A549 (cell line): ENCODE data around the gene ADH4. TPM values are rescaled to one million over a fixed set of nuclear protein-coding genes. Genes with fewer than 3 reads are reported as not detected.

Experiments used
- ATAC-seq, 2 experiments: fragments of 200-7000 bp in 1 of 2; fragments of >200 bp in 1 of 2; cut with Nextera tagmentation in 1 of 2; cut with Tn5 transposase in 1 of 2; 3 replicates each; pipeline versions ENCODE4 v1.8.0 to v1.9.1; 2018 to 2020; ENCODE audit warnings: mild to moderate bottlenecking in 1 of 2, moderate library complexity in 1 of 2
- CTCF ChIA-PET: fragments of 300-600 bp; sonication (Branson Sonifier 250); formaldehyde crosslinking; extraction: SDS; loops from one replicate; lab custom pipeline; 2021; ENCODE audit warnings: antibody characterized with exemption, inconsistent platforms; lab: Yijun Ruan, JAX
- POLR2A ChIA-PET: fragments of 350-600 bp; formaldehyde crosslinking; extraction: SDS; loops from one replicate; lab custom pipeline; 2021; ENCODE audit warnings: antibody characterized with exemption, inconsistent platforms; lab: Yijun Ruan, JAX
- DNase-seq, 2 experiments: peaks; one replicate each; pipeline versions ENCODE4 v3.0.0 to v3.0.0-alpha.2; 2011 to 2016; ENCODE audit warnings: low read depth in 1 of 2, low spot score in 1 of 2
- FAIRE-seq: peaks from 2 replicates; lab custom pipeline; 2011; peaks lifted over from hg19 to GRCh38; lab: Jason Lieb, UNC
- H3K27ac ChIP-seq, 2 experiments: fragments of >200 bp; sonication (Bioruptor Twin); formaldehyde crosslinking; 3 replicates each; pipeline ENCODE4 v1.5.1; 2016 to 2017
- H3K4me1 ChIP-seq: fragments of >200 bp; sonication (Bioruptor Twin); formaldehyde crosslinking; 3 replicates; pipeline ENCODE4 v1.6.1; 2016
- H3K4me2 ChIP-seq: fragments of >200 bp; sonication (Bioruptor Twin); formaldehyde crosslinking; 3 replicates; pipeline ENCODE4 v1.6.1; 2016
- H3K4me3 ChIP-seq: fragments of >200 bp; sonication (Bioruptor Twin); formaldehyde crosslinking; 3 replicates; pipeline ENCODE4 v1.5.1; 2016
- H3K9me3 ChIP-seq: fragments of >200 bp; sonication (Bioruptor Twin); formaldehyde crosslinking; 3 replicates; pipeline ENCODE4 v1.6.1; 2016
- CHD4 ChIP-seq: fragments of 200-600 bp; sonication (generic); IDR thresholded peaks from 2 replicates; pipeline ENCODE4 v1.6.1; 2016; ENCODE audit warnings: antibody characterized with exemption, mild to moderate bottlenecking, borderline replicate concordance
- CTCF ChIP-seq: fragments of >200 bp; sonication (Bioruptor Twin); formaldehyde crosslinking; IDR thresholded peaks from 3 replicates; pipeline ENCODE4 v1.5.1; 2016
- EP300 ChIP-seq, 2 experiments: fragments of >200 bp; sonication (Bioruptor Twin); formaldehyde crosslinking; IDR thresholded peaks; 2 replicates in 1 of 2; 3 replicates in 1 of 2; pipeline ENCODE4 v1.6.1; 2016 to 2017
- FOSB ChIP-seq: fragments of 250-450 bp; sonication (Bioruptor Pico); IDR thresholded peaks from 2 replicates; pipeline ENCODE4 v1.5.0; 2020; ENCODE audit warnings: mild to moderate bottlenecking, moderate library complexity
- FOXS1 ChIP-seq: fragments of 250-450 bp; sonication (Bioruptor Pico); IDR thresholded peaks from 2 replicates; pipeline ENCODE4 v1.5.0; 2020; ENCODE audit warnings: mild to moderate bottlenecking, moderate library complexity
- HOXB5 ChIP-seq: fragments of 250-450 bp; sonication (Bioruptor Pico); IDR thresholded peaks from 2 replicates; pipeline ENCODE4 v1.5.0; 2020; ENCODE audit warnings: mild to moderate bottlenecking, moderate library complexity
- JUN ChIP-seq, 2 experiments: fragments of >200 bp; sonication (Bioruptor Twin); formaldehyde crosslinking; IDR thresholded peaks; 2 replicates in 1 of 2; 3 replicates in 1 of 2; pipeline ENCODE4 v1.6.1; 2016 to 2017
- MAZ ChIP-seq: fragments of 150-350 bp; IDR thresholded peaks from 2 replicates; pipeline ENCODE4 v1.6.1; 2014; ENCODE audit warnings: antibody characterized with exemption, low read depth, low read length, borderline replicate concordance
- NR3C1 ChIP-seq: fragments of >200 bp; sonication (Bioruptor Twin); formaldehyde crosslinking; IDR thresholded peaks from 3 replicates; pipeline ENCODE4 v1.6.1; 2017
- PHF8 ChIP-seq: fragments of 200-600 bp; sonication (generic); IDR thresholded peaks from 2 replicates; pipeline ENCODE4 v1.6.1; 2016; ENCODE audit warnings: low read depth, mild to moderate bottlenecking, antibody characterized with exemption, moderate library complexity, borderline replicate concordance
- POLR2A ChIP-seq: IDR thresholded peaks from 2 replicates; pipeline ENCODE4 v1.6.1; 2012; ENCODE audit warnings: mild to moderate bottlenecking, low read length
- POLR2AphosphoS2 ChIP-seq: conservative IDR thresholded peaks from 2 replicates; pipeline ENCODE4 v1.6.1; 2012; ENCODE audit warnings: low read length, improper control_type of control experiment, inconsistent platforms
- RARB ChIP-seq: fragments of 250-450 bp; sonication (Bioruptor Pico); IDR thresholded peaks from 2 replicates; pipeline ENCODE4 v1.8.0; 2021; ENCODE audit warnings: mild to moderate bottlenecking, moderate library complexity
- REST ChIP-seq: fragments of 200-600 bp; sonication (generic); IDR thresholded peaks from 2 replicates; pipeline ENCODE4 v1.6.1; 2016; ENCODE audit warnings: antibody characterized with exemption, mild to moderate bottlenecking, moderate library complexity
- SMC3 ChIP-seq: fragments of >200 bp; sonication (Bioruptor Twin); formaldehyde crosslinking; IDR thresholded peaks from 3 replicates; pipeline ENCODE4 v1.6.1; 2018; ENCODE audit warnings: inconsistent platforms
- ZC3H11A ChIP-seq: fragments of 450-650 bp; IDR thresholded peaks from 2 replicates; pipeline ENCODE4 v1.6.1; 2014; ENCODE audit warnings: antibody characterized with exemption, mild to moderate bottlenecking
- ZSCAN20 ChIP-seq: fragments of 250-450 bp; sonication (Bioruptor Pico); IDR thresholded peaks from 2 replicates; pipeline ENCODE4 v1.8.0; 2022; ENCODE audit warnings: mild to moderate bottlenecking, moderate library complexity
- WGBS: methylation state at CpG from one replicate; pipeline ENCODE4 v1.1.6; 2017; ENCODE audit errors: missing lambda C conversion rate; 5-methylcytosine and 5-hydroxymethylcytosine counted together
- polyA plus RNA-seq, 4 experiments: library from polyadenylated mRNA; depleted of rRNA in 3 of 4; stranded (reverse); fragments of >200 nt; fragmentation: RNase III in 1 of 4; extraction: RNeasy Plus Mini Kit Qiagen cat#74134 plus additional on column Dnase treatment in 1 of 4; gene quantifications; 2 replicates in 3 of 4; 3 replicates in 1 of 4; pipeline ENCODE4 v1.2.3, GENCODE V29; 2011 to 2017
- TF ChIP-seq, protein P1 (sequence below): fragments of 250-450 bp; sonication (Bioruptor Pico); IDR thresholded peaks from 2 replicates; pipeline ENCODE4 v1.5.0; 2021; ENCODE audit warnings: mild to moderate bottlenecking, moderate library complexity, borderline replicate concordance

The ADH4 gene
- polyA plus RNA-seq, 2 of the 4 experiments (the other 2 are of a cell fraction): 0.16 TPM; not detected in 1

GRCh38 chr4:99185581-99185980 is 41.5 kb upstream of the ADH4 start:
- no peak overlapping the region for H3K27ac ChIP-seq
- TF ChIP-seq MAZ (no peak), ZSCAN20 (CRISPR knock-in tag) (no peak), HOXB5 (no peak), POLR2A (no peak), FOXS1 (CRISPR knock-in tag) (no peak), FOSB (CRISPR knock-in tag) (no peak), PHF8 (no peak), ZC3H11A (no peak), SMC3 (no peak)
- TF ChIP-seq, all 56 proteins: peak for 0
- H3K9me3 ChIP-seq: no peaks in the 10 kb centered on the region
- H3K4me2 ChIP-seq: no peak overlapping the region
- CTCF ChIA-PET: no interaction called here
- POLR2A ChIA-PET: no interaction called here
- DNase-seq (no peak), FAIRE-seq (no peak), ATAC-seq (no peak)
- H3K4me1 ChIP-seq: no peaks in the 10 kb centered on the region
- H3K4me3 ChIP-seq: no peak overlapping the region
- WGBS: 4% methylated on average over 2 of the region's 2 CpGs

GRCh38 chr4:99180382-99181070 is 36.4 kb upstream of the ADH4 start:
- WGBS: 40% methylated on average over 2 of the region's 2 CpGs
- no peak overlapping the region for H3K27ac ChIP-seq
- no peaks in the 10 kb centered on the region for H3K4me1 ChIP-seq
- no peaks in the 10 kb centered on the region for H3K9me3 ChIP-seq
- ChIA-PET CTCF (no interaction called here), POLR2A (no interaction called here)
- no peak overlapping the region for H3K4me3 ChIP-seq
- TF ChIP-seq SMC3: no peak
- TF ChIP-seq RARB (CRISPR knock-in tag): no peak
- no peak for TF ChIP-seq REST
- no peak for TF ChIP-seq CTCF
- no peak for TF ChIP-seq NR3C1
- TF ChIP-seq JUN (IDR thresholded peaks at IDR 0.05): no peak
- TF ChIP-seq, protein P1, sequence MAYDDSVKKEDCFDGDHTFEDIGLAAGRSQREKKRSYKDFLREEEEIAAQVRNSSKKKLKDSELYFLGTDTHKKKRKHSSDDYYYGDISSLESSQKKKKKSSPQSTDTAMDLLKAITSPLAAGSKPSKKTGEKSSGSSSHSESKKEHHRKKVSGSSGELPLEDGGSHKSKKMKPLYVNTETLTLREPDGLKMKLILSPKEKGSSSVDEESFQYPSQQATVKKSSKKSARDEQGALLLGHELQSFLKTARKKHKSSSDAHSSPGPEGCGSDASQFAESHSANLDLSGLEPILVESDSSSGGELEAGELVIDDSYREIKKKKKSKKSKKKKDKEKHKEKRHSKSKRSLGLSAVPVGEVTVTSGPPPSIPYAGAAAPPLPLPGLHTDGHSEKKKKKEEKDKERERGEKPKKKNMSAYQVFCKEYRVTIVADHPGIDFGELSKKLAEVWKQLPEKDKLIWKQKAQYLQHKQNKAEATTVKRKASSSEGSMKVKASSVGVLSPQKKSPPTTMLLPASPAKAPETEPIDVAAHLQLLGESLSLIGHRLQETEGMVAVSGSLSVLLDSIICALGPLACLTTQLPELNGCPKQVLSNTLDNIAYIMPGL (CRISPR knock-in tag): no peak
- TF ChIP-seq POLR2AphosphoS2: no peak
- no peak for TF ChIP-seq EP300 (IDR thresholded peaks at IDR 0.05)
- TF ChIP-seq CHD4: no peak
- ATAC-seq (no peak), DNase-seq (no peak), FAIRE-seq (no peak)
- H3K4me2 ChIP-seq: no peak overlapping the region
